Measurements from ENCODE around the gene ALAS1.

Gene ALAS1

GRCh38 chr3:52194485-52195290 lies 3.3 kb upstream of the ALAS1 start:
- ChIA-PET POLR2A (no interaction called here), CTCF (no interaction called here)
- no peak for TF ChIP-seq ELF4 (IDR thresholded peaks at IDR 0.05)
- no peak for TF ChIP-seq HDGF (IDR thresholded peaks at IDR 0.05; ENCODE audit: borderline replicate concordance)
- TF ChIP-seq ARNT (IDR thresholded peaks at IDR 0.05), result no peak
- no peak for TF ChIP-seq SUZ12 (IDR thresholded peaks at IDR 0.05)
- no peak for TF ChIP-seq NFRKB (IDR thresholded peaks at IDR 0.05)
- TF ChIP-seq LEF1 (IDR thresholded peaks at IDR 0.05; ENCODE audit: borderline replicate concordance), result no peak
- DNase-seq (ENCODE audit: extremely low spot score), result no peak

GRCh38 chr3:52195291-52195597 lies 2.7 kb upstream of the ALAS1 start:
- DNase-seq (ENCODE audit: extremely low spot score), result no peak
- no peak for TF ChIP-seq LEF1 (IDR thresholded peaks at IDR 0.05; ENCODE audit: borderline replicate concordance)
- no peak for TF ChIP-seq FOXM1 (IDR thresholded peaks at IDR 0.05; ENCODE audit: borderline replicate concordance)
- POLR2A ChIA-PET, result no interaction called here
- CTCF ChIA-PET, result no interaction called here

GRCh38 chr3:52195823-52196331 lies 2.1 kb upstream of the ALAS1 start:
- ChIA-PET POLR2A (interaction anchor here (1.8 kb wide), 1 partner anchor 41 kb away, joined by 14 read pairs; the partner anchor contains the start of gene POC1A), CTCF (no interaction called here)
- TF ChIP-seq FOXA1 (IDR thresholded peaks at IDR 0.05) (no peak), ARNT (IDR thresholded peaks at IDR 0.05) (no peak), LEF1 (IDR thresholded peaks at IDR 0.05; ENCODE audit: borderline replicate concordance) (no peak), FOXK2 (IDR thresholded peaks at IDR 0.05) (no peak), CTBP1 (IDR thresholded peaks at IDR 0.05; ENCODE audit: borderline replicate concordance) (no peak)
- DNase-seq (ENCODE audit: extremely low spot score), result no peak

GRCh38 chr3:52196977-52197376 lies 983 bp upstream of the ALAS1 start:
- CTCF ChIA-PET, result interaction anchor here (0.7 to 1.0 kb wide), 2 partner anchors 12 to 23 kb away, joined by 3 to 6 read pairs; no protein-coding TSS in a partner anchor
- DNase-seq (ENCODE audit: extremely low spot score), result no peak
- POLR2A ChIA-PET, result interaction anchor here (0.6 to 1.8 kb wide), 8 partner anchors 12 to 47 kb away, joined by 3 to 14 read pairs (median 4); partner anchors contain the start of genes POC1A and TWF2
- TF ChIP-seq ZNF384 (IDR thresholded peaks at IDR 0.05) (no peak), CTBP1 (IDR thresholded peaks at IDR 0.05; ENCODE audit: borderline replicate concordance) (no peak), TARDBP (IDR thresholded peaks at IDR 0.05) (no peak), L3MBTL2 (conservative IDR thresholded peaks at IDR 0.05) (no peak), HDGF (IDR thresholded peaks at IDR 0.05; ENCODE audit: borderline replicate concordance) (no peak), FOXA1 (IDR thresholded peaks at IDR 0.05) (no peak), SUZ12 (IDR thresholded peaks at IDR 0.05) (no peak), PKNOX1 (IDR thresholded peaks at IDR 0.05) (no peak), FOXM1 (IDR thresholded peaks at IDR 0.05; ENCODE audit: borderline replicate concordance) (no peak), BHLHE40 (IDR thresholded peaks at IDR 0.05; ENCODE audit: borderline replicate concordance) (no peak)

- ChIA-PET POLR2A (interaction anchor here (0.6 to 1.8 kb wide), 8 partner anchors 12 to 47 kb away, joined by 3 to 14 read pairs (median 4); partner anchors contain the start of genes POC1A and TWF2), CTCF (interaction anchor here (0.7 to 1.0 kb wide), 2 partner anchors 12 to 22 kb away, joined by 3 to 6 read pairs; no protein-coding TSS in a partner anchor)
- TF ChIP-seq FOXA1 (IDR thresholded peaks at IDR 0.05), result no peak
- TF ChIP-seq NFRKB (IDR thresholded peaks at IDR 0.05), result no peak
- TF ChIP-seq PKNOX1 (IDR thresholded peaks at IDR 0.05), result no peak
- no peak for TF ChIP-seq TARDBP (IDR thresholded peaks at IDR 0.05)
- no peak for TF ChIP-seq LEF1 (IDR thresholded peaks at IDR 0.05; ENCODE audit: borderline replicate concordance)
- no peak for TF ChIP-seq FOXK2 (IDR thresholded peaks at IDR 0.05)
- no peak for TF ChIP-seq SP1 (IDR thresholded peaks at IDR 0.05)
- TF ChIP-seq L3MBTL2 (conservative IDR thresholded peaks at IDR 0.05), result no peak; the same call in none of the 2 replicates
- TF ChIP-seq ZNF384 (IDR thresholded peaks at IDR 0.05), result no peak
- no peak for TF ChIP-seq BHLHE40 (IDR thresholded peaks at IDR 0.05; ENCODE audit: borderline replicate concordance)
- no peak for TF ChIP-seq CTBP1 (IDR thresholded peaks at IDR 0.05; ENCODE audit: borderline replicate concordance)
- no peak for TF ChIP-seq ELF4 (IDR thresholded peaks at IDR 0.05)
- no peak for TF ChIP-seq SUZ12 (IDR thresholded peaks at IDR 0.05)
- no peak for TF ChIP-seq HDGF (IDR thresholded peaks at IDR 0.05; ENCODE audit: borderline replicate concordance)
- no peak for TF ChIP-seq ARNT (IDR thresholded peaks at IDR 0.05)
- no peak for TF ChIP-seq FOXM1 (IDR thresholded peaks at IDR 0.05; ENCODE audit: borderline replicate concordance)
- peak; percentile 25 for DNase-seq (ENCODE audit: extremely low spot score)
These were observed 490 bp upstream of the ALAS1 start for GRCh38 chr3:52197499-52197841.

GRCh38 chr3:52198643-52199608 lies 966 bp downstream of the ALAS1 start:
- TF ChIP-seq PKNOX1 (IDR thresholded peaks at IDR 0.05) (no peak), ZNF384 (IDR thresholded peaks at IDR 0.05) (no peak), HDGF (IDR thresholded peaks at IDR 0.05; ENCODE audit: borderline replicate concordance) (no peak), CTBP1 (IDR thresholded peaks at IDR 0.05; ENCODE audit: borderline replicate concordance) (no peak), FOXK2 (IDR thresholded peaks at IDR 0.05) (no peak), L3MBTL2 (conservative IDR thresholded peaks at IDR 0.05) (no peak), TARDBP (IDR thresholded peaks at IDR 0.05) (no peak), SP1 (IDR thresholded peaks at IDR 0.05) (no peak), LEF1 (IDR thresholded peaks at IDR 0.05; ENCODE audit: borderline replicate concordance) (no peak), BHLHE40 (IDR thresholded peaks at IDR 0.05; ENCODE audit: borderline replicate concordance) (no peak), SUZ12 (IDR thresholded peaks at IDR 0.05) (no peak), FOXM1 (IDR thresholded peaks at IDR 0.05; ENCODE audit: borderline replicate concordance) (no peak), ELF4 (IDR thresholded peaks at IDR 0.05) (no peak), FOXA1 (IDR thresholded peaks at IDR 0.05) (no peak), ARNT (IDR thresholded peaks at IDR 0.05) (no peak)
- ChIA-PET POLR2A (no interaction called here), CTCF (no interaction called here)
- no peak for DNase-seq (ENCODE audit: extremely low spot score)
